ENCODE results near the gene NPFFR1.

The NPFFR1 gene

GRCh38 chr10:70222340-70222794 lies 61.4 kb downstream of the NPFFR1 start:
- DNase-seq = no peak

GRCh38 chr10:70221030-70221429 lies 62.8 kb downstream of the NPFFR1 start:
- DNase-seq = no peak

- no peak for DNase-seq
Observed at GRCh38 chr10:70212879-70213278, 70.9 kb downstream of the NPFFR1 start.

- no peak for DNase-seq
Observed at GRCh38 chr10:70212277-70212676, 71.5 kb downstream of the NPFFR1 start.

- DNase-seq = no peak
Observed at GRCh38 chr10:70206762-70207161, 77.0 kb downstream of the NPFFR1 start.

GRCh38 chr10:70201105-70201504 lies 82.7 kb downstream of the NPFFR1 start:
- no peak for DNase-seq

GRCh38 chr10:70198696-70199466 lies 84.9 kb downstream of the NPFFR1 start:
- peak; percentile 25 for DNase-seq

Data from CD4-positive, alpha-beta T cell treated with Interleukin-10 for 1 hour (primary cell).